CD4-positive, alpha-beta T cell treated with Interleukin-10 for 1 hour (primary cell): ENCODE measurements around the gene ATP8B3.
"Not testable (repeated sequence)": the region's sequence is repeated elsewhere in the genome, so short reads cannot be mapped to it uniquely, and the experiment has no call there.

Experiments used
- DNase-seq: peaks from one replicate; pipeline ENCODE4 v3.0.0-alpha.2; 2020

Gene ATP8B3

GRCh38 chr19:1768248-1768647 is 43.8 kb downstream of the ATP8B3 start:
- DNase-seq: no peak

- peak; percentile 66 for DNase-seq
Observed at GRCh38 chr19:1767464-1767933, 44.6 kb downstream of the ATP8B3 start.

GRCh38 chr19:1766800-1767352 is 45.2 kb downstream of the ATP8B3 start:
- DNase-seq: no peak

- DNase-seq: no peak
Observed at GRCh38 chr19:1765904-1766799, 45.9 kb downstream of the ATP8B3 start.

- no peak for DNase-seq
Observed at GRCh38 chr19:1765232-1765903, 46.7 kb downstream of the ATP8B3 start.

- DNase-seq: no peak
Observed at GRCh38 chr19:1764729-1765128, 47.3 kb downstream of the ATP8B3 start.

GRCh38 chr19:1763648-1764639 is 48.1 kb downstream of the ATP8B3 start:
- no peak for DNase-seq

- DNase-seq: no peak
Observed at GRCh38 chr19:1762243-1763117, 49.6 kb downstream of the ATP8B3 start.

GRCh38 chr19:1761528-1762242 is 50.4 kb downstream of the ATP8B3 start:
- DNase-seq: no peak

- DNase-seq: not testable (repeated sequence)
Observed at GRCh38 chr19:1760786-1761527, 51.1 kb downstream of the ATP8B3 start.

GRCh38 chr19:1760020-1760419 is 52.1 kb downstream of the ATP8B3 start:
- no peak for DNase-seq

GRCh38 chr19:1758959-1759903 is 52.8 kb downstream of the ATP8B3 start:
- no peak for DNase-seq

GRCh38 chr19:1758231-1758577 is 53.9 kb downstream of the ATP8B3 start:
- DNase-seq: no peak

- DNase-seq: no peak
Observed at GRCh38 chr19:1757468-1758230, 54.4 kb downstream of the ATP8B3 start.

- no peak for DNase-seq
Observed at GRCh38 chr19:1756705-1757465, 55.2 kb downstream of the ATP8B3 start.

GRCh38 chr19:1756264-1756663 is 55.8 kb downstream of the ATP8B3 start:
- no peak for DNase-seq

- DNase-seq: no peak
Observed at GRCh38 chr19:1755467-1756171, 56.5 kb downstream of the ATP8B3 start.
